HG03097 (cell line): ENCODE measurements around the gene EIF5A.
A peak's percentile ranks its signal among the peaks of the same experiment; 100 is the strongest.

Source experiments
- ATAC-seq: cut with Tn5 transposase; IDR thresholded peaks from one replicate; pipeline ENCODE4 v1.9.1; 2021; ENCODE audit not compliant: unreplicated experiment, low FRiP score

EIF5A gene

DNA sequence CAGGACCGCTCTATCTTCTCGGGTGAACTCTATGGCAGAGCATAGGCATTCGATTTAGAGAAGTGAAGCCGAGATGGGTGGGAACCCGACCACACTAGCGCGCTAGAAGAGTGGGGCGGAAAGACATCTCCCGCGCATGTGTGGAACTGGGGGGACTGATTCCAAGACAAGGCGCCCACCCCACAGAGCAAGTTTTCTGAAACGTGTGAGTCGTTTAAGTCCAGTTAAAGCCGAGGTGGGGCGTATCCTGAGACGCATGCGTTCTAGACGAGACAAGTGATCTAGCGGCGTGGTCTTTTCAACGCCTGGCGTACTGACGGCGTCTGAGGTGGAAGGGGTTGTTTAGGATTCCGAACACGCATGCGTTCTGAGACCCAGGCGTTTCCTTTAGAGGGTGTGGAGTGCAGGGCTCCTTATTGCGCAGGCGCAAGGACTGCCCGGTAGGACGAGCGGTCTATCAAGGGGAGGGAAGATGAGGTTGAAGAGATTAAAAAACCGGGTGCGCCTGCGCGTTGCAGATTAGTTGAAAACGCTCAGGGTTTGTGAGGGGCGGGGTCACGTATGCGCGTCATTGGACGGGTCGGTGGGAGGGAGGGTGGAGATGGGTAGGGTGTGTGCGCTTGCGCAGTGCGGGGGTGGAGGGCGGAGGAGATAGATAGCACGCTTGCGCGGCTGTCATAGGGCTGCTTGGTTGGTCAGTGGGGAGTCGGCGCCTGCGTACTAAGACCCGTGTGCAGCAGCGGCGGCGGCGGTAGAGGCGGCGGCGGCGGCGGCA lies at the start of gene EIF5A:
Gene EIF5A (plus strand): TSS at position 718 of the 775 bp plus-strand sequence. CDS start 2,008 bp downstream, outside the sequence.
- peak; percentile 67 for ATAC-seq

DNA sequence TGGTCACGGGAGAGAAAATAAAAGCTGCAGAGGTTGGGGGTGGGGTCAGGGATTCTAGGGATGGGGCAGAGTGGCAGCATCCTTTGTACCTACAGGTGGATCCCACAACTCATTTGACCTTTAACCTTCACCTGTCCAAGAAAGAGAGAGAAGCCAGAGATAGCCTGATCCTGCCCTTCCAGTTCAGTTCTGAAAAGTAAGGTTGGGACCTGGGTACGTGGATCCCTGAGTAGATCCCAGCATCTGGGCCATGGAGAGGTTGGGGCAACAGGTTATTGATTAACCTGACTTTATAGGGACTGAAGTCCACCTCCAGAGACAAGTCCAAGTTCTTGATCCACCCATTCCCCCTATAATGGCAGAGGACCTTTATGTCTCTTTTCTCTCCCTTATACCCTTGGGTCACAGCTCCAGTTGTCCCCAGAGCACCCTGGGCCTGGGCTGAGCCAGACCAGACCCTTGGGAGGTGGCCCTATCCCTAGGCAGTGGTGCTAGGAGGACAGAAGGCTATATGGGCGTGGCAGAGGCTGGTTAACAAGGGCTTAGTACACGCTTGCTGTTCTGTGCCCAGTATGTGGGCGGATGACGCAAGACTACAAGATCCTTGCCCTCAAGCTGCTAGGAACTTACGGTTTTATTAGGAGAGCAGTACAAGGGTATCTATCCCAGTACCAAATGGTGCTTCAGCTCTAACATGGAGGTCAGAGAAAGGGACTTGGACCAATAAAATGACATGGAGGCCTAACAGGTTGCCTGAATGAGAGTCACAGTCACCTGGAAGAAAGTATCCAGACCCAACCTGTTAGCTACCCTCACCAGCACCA lies 48.5 kb upstream of the EIF5A start:
- no peak for ATAC-seq

DNA sequence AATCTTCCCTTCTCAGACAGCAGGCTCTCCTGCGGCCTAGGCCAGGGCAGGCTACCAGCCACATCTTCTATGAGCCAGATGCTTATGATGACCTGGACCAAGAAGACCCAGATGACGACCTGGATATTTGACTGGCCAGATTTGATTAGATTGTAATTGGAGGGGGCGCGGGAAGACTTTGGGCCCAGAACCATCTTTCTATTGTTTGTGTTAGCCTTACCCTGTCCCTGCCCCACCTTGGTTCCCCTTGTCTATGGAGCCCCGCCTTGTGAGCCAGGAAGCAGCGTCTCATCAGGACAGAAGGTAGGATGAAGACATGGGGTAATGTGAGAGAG lies 47.9 kb upstream of the EIF5A start:
- ATAC-seq = no peak

DNA sequence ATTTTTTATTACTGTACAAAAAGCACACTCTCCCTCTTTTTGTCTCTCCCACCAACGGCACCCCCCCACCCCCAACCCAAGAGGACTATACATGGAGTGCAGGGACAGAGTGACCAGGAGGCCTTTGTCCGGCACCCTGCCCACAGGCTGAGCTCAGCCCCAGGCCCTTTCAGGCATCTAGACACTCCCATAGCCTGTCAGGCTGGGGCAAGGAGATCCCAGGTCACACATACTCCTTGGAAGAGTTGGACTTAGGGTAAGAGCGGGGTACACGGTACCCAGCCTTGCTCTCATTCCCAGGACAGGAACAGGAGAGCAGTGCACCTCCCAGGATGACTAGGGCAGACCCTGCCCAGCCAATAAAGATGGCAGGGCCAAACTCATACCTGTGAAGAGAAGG lies 47.3 kb upstream of the EIF5A start:
- no peak for ATAC-seq

DNA sequence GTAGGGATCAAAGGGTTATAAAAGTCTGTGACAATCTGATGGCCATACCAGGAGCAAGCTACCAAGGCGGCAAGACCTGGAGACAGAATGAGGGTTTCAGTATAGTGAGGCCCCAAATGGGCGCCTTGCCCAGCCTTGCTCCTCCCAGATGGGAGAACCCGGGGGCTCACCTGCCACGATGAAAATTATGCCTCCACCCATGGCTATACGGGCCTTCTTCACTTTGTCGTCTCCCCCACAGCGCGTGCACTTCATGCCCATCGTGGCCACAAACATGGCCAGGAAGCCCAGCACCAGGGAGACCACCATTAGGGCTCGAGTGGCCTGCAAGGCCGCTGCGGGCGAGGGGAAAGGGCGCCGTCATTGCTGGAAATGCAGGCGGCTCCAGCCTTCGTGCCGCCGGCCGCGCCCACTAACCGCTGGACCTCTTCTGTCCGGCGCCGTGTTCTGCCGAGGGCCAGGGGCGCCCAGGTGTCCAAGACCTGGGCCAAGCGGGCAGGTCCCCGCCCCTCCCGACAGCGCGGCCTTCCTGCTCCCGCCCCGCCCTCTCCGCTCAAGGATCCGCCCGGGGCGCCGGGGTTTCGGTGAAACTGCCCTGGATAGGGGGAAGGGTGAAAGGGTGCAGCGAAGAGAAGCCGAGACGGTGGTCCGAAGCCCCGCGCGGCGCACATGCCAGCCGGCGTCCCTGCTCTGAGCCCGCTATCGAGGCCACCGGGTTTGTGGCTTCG lies 46.6 kb upstream of the EIF5A start:
- ATAC-seq = no peak

DNA sequence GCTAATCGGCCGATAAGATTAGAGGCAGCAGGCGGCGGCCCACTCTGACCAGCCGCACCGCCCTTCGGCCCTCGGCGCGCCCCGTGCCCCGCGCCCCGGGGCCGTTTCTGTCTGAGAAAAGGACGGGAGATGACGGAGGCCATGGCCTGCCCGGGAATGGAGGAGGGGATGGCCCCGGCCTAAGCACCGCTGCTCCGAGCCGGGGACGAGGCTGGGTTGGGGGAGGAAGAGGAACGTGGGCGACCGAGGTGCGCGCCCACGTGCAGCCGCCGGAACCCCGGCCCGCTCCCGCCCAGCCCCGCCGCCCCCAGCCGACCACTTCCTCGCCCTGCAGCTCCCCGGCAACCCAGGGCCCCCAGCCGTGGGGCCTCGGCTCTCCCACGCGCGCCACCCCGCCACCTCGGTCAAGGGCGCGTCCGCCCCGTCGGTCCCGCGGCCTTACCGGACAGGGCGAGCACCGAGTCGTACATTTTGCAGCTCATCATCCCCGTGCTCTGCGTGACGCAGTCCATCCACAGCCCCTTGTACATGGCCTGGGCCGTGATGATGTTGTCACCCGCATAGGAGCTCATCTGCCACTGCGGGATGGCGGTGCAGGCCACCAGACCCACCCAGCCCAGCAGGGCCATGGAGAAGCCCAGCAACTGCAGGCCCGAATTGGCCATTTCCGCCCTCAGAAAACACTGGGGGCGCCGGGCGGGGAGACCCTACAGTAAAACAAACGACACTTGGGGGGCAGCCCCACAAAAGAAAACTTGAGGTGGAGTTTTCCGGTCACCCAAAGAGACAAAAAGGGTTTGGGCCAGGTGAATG lies 45.8 kb upstream of the EIF5A start:
- no peak for ATAC-seq

DNA sequence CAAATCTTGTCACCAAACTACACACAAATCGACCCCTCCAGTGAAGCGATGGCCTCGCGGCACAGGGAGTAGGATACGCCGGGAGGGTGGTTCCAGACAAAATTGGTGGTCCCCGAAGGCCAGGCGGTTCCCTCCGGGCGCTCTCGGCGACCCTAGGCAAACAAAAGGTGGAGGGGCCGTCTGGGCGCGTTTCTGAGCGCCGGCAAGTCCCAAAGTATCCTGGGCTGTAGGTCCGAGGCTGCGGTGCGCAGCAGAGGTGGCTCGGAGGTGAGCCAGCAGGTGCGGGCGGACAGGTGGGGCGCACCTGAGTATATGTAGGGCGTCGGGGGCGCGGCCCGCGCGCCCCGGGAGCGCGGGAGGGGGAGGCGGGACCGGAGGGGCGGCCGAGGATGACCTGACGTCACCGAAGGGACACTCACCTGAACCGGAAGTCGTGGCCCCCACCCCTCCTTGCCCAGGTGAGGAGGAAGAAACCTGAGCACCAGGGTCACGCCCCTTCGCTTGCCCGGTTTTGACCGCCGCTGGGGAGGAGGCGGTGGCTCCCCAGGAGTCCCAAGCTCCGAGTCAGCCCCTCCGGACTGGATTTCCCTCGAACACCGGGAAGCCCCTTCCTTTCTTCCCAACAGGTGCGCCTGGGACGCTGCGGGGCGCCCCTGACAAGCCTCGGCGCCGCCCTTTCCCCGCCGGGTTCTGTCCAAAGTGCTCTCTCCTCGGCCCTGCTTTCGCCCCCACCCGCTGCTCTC lies 45.1 kb upstream of the EIF5A start, which contains the start of gene CLDN7:
Gene CLDN7 (minus strand): TSS at position 287 of the 743 bp plus-strand sequence. CDS start 435 bp downstream, outside the sequence.
- ATAC-seq = no peak

DNA sequence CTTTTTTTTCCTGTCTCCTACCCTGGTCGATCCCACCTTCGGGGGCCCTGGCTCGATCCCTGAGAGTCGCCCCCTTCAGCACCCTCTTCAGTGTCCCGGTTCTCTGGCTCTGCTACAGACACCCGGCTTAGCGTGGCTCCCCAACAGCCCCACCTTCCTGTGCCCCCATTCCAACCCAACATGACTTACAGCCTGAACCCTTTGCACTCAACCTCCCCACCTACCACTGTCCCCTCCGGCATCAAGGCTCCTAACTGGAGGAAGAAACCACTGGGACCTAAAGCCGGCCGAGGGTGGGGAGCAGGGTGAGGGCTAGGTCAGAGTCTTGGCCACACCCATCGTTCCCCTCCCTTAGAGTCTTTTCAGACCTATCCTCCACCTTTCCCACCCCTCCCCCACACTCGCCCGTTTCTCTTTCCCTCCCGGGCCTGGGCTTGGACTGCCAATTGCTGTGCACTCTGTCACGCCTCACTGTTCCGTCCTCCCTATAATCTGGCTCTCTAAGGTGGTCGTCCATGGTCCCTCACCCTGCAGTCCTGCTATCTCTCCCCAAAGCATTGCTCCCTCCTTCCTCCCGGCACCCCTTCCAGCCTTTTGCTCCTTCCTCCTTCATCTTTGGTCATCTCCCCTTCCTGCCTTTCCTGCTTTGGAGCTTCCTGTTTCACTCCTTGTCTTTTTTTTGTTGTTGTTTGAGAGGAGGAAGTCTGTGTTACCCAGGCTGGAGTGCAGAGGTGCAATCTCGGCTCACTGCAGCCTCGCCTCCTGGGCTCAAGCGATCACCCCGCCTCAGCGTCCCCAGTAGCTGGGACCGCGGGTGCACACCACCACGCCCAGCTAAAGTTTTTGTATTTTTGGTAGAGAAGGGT lies 44.3 kb upstream of the EIF5A start:
- ATAC-seq = no peak

DNA sequence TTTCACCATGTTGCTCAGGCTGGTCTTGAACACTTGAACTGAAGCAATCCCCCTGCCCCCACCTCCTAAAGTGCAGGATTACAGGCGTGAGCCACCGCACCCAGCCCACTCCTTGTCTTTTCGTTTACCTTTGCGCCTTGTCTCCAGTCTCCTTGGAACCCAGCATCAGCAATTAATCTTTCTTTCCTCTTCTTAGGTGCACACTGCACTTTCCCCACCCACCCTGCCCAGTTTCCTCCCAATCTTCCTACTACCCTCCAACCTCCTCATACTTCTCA lies 43.7 kb upstream of the EIF5A start:
- ATAC-seq = no peak

DNA sequence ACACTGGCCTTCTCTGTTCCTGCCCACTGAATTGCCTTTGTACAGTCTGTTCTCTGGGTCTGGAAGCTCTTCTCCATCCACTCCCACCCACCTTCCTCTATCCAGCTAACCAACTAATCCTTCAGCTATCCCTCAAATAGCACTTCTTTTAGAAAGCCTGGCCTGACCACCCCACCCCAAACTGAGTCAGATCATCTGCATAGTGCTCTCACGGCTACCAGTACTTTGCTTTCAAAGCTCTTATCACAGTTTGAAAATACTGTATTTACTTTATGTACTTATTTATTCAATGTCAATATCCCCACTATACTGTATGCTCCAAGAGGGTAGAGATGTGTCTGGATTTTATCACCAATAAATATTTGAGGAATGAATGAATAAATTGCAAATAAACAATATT lies 40.6 kb upstream of the EIF5A start:
- no peak for ATAC-seq

DNA sequence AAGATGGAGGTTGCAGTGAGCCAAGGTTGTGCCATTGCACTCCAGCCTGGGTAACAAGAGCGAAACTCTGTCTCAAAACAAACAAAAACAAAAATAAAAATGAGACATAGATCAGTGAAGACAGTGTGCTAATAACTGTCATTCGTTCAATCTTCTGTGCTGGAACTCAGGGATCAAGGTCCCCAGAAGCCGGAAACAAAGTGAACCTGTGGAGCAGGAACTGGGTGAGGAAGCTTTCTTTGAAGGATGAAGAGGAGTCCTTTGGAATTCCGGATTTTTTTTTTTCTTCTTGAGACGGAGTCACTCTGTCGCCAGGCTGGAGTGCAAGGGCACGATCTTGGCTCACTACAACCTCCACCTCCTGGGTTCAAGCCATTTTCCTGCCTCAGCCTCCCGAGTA lies 28.0 kb upstream of the EIF5A start:
- ATAC-seq = no peak

DNA sequence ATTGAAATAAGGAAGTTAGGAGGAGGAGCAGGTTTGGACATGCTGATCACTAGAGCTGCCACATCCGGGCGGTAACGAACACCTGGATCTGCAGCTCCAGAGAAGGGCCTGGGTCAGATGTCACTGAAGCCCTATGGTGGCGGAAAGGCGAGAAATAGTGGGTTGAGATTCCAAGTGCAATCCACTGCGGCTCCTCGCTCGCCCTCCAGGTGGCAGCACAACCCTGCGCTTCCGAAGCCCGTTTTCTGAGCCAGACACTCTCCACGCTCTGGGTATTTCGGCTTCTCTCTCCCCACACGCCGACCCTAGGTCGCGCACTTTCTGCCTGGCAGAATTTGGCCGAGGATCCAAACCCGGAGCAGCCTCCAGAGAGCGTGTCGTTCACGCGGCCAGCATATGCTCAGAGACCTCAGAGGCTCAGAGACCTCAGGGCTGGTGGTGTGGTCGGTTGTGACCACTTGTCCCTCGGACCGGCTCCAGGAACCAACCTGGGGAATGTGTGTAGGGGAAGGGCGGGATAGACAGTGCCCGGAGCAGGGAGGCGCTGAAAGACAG lies 26.8 kb upstream of the EIF5A start:
- ATAC-seq = peak; percentile 51

DNA sequence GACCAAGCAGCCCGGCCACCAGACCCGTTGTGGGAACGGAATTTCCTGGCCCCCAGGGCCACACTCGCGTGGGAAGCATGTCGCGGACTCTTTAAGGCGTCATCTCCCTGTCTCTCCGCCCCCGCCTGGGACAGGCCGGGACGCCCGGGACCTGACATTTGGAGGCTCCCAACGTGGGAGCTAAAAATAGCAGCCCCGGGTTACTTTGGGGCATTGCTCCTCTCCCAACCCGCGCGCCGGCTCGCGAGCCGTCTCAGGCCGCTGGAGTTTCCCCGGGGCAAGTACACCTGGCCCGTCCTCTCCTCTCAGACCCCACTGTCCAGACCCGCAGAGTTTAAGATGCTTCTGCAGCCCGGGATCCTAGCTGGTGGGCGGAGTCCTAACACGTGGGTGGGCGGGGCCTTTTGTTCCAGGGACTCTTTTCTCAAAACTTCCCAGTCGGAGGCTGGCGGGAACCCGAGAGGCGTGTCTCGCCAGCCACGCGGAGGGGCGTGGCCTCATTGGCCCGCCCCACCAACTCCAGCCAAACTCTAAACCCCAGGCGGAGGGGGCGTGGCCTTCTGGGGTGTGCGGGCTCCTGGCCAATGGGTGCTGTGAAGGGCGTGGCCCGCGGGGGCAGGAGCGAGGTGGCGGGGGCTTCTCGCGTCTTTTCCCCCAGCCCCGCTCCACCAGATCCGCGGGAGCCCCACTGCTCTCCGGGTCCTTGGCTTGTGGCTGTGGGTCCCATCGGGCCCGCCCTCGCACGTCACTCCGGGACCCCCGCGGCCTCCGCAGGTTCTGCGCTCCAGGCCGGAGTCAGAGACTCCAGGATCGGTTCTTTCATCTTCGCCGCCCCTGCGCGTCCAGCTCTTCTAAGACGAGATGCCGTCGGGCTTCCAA lies 26.1 kb upstream of the EIF5A start, which contains the start of gene SLC2A4:
Gene SLC2A4 (plus strand): TSS at position 645 of the 879 bp plus-strand sequence. CDS start 217 bp downstream, at position 862.
- no peak for ATAC-seq

DNA sequence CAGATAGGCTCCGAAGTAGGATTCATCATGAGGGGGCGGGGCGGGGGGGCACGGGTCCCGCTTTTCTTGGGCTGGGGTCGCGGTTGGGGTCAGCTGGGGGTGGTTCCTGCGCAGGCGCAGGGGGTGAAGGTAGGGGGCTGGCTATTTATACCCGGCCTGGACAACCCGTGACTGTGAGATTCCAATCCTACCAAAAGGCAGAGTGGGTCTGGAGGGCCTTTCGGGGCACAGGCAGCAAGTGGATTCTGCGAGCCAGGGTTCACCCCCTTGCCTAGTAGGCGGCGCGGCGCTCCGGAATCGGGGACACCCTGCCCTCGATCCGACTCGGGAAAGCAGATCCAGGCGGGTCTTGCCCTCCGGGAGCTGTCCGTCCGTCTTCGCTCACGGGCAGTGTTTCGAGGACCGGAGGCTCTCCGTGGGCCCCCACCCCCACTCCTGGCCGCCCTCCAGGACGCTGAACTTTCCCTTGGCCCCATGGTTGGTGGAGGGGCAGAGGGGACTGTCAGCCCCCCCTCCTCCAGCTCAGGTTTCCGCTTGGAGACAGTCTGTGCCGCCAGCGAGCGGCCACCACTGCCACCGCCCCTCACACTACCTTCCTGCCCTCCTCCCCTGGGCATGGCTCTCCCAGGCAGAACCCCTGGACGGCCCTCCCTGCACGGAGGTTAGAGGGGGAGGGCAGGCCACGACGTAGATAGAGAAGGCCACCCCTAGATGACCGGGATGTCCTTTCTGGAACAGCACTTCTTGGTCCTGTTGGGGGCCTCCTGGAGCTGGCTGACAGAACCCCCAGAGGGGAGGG lies 25.3 kb upstream of the EIF5A start:
- no peak for ATAC-seq

DNA sequence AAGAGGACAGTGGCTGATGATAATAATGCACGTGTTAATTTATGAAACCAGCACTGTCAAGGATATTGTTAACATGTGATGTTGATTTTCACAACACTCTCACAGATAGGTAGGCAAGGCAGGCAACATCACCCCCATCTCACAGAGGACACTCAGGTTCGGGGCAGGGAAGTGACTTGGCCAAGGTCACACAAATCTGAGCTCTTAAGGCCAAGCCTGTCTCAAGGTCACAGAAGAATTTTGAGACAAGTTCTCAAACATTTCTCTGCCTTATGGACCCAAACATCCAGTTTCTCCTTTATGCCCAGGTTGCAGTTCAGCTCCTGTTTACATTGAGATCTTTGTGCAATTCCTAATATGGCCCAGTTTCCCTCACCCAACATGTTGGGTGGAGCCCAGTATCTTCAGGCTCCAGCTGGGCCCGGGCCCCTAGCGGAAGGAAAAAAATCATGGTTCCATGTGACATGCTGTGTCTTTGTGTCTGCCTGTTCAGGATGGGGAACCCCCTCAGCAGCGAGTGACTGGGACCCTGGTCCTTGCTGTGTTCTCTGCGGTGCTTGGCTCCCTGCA lies 24.6 kb upstream of the EIF5A start:
- no peak for ATAC-seq

DNA sequence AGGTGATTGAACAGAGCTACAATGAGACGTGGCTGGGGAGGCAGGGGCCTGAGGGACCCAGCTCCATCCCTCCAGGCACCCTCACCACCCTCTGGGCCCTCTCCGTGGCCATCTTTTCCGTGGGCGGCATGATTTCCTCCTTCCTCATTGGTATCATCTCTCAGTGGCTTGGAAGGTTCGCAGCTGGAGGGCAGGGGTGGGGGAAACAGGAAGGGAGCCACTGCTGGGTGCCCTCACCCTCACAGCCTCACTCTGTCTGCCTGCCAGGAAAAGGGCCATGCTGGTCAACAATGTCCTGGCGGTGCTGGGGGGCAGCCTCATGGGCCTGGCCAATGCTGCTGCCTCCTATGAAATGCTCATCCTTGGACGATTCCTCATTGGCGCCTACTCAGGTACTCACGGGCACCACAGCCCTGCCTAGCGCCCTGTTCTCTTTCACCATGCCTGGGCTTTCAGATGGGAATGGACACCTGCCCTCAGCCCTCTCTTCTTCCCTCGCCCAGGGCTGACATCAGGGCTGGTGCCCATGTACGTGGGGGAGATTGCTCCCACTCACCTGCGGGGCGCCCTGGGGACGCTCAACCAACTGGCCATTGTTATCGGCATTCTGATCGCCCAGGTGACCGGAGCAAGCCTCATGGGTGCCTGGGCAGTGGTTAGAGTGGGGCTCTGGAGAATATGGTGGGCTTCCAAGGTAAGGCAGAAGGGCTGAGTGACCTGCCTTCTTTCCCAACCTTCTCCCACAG lies 23.8 kb upstream of the EIF5A start:
- no peak for ATAC-seq
